ENCODE results near the gene SOBP. TPM values are rescaled to one million over a fixed set of nuclear protein-coding genes. Genes with fewer than 3 reads are reported as not detected.

SOBP gene
- total and polyA plus RNA-seq, 2 experiments from 2014 or later, result 1.5 to 3.0 TPM

DNA sequence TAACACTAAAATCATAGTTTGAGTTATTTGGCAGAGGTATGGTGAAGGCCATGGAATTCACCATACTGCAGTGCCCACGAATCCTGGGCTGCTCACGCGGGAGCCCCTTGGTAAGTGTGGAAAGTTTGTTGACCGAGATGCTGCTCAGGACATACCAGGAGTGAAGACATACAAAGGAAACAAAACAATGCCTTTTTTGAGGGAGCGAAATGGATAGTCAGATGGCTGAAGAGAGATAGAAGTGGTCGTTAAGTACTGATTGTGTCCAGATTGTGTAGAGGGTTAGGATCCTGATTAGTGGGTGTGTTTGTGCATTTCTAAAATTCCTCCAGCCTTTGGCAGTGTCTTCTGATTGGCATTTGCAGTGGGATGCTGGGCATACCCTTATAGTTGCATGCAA, 83.0 kb downstream of the SOBP start:
- TF ChIP-seq, protein P1, sequence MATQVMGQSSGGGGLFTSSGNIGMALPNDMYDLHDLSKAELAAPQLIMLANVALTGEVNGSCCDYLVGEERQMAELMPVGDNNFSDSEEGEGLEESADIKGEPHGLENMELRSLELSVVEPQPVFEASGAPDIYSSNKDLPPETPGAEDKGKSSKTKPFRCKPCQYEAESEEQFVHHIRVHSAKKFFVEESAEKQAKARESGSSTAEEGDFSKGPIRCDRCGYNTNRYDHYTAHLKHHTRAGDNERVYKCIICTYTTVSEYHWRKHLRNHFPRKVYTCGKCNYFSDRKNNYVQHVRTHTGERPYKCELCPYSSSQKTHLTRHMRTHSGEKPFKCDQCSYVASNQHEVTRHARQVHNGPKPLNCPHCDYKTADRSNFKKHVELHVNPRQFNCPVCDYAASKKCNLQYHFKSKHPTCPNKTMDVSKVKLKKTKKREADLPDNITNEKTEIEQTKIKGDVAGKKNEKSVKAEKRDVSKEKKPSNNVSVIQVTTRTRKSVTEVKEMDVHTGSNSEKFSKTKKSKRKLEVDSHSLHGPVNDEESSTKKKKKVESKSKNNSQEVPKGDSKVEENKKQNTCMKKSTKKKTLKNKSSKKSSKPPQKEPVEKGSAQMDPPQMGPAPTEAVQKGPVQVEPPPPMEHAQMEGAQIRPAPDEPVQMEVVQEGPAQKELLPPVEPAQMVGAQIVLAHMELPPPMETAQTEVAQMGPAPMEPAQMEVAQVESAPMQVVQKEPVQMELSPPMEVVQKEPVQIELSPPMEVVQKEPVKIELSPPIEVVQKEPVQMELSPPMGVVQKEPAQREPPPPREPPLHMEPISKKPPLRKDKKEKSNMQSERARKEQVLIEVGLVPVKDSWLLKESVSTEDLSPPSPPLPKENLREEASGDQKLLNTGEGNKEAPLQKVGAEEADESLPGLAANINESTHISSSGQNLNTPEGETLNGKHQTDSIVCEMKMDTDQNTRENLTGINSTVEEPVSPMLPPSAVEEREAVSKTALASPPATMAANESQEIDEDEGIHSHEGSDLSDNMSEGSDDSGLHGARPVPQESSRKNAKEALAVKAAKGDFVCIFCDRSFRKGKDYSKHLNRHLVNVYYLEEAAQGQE (IDR thresholded peaks at IDR 0.05; ENCODE audit: unreplicated experiment), result no peak
- no peak for TF ChIP-seq JUNB (IDR thresholded peaks at IDR 0.05; ENCODE audit: unreplicated experiment)
- TF ChIP-seq STAT1 (IDR thresholded peaks at IDR 0.05; ENCODE audit: unreplicated experiment), result no peak
- TF ChIP-seq CTCF (conservative IDR thresholded peaks at IDR 0.05; ENCODE audit: low read depth in 2 of 2), result no peak
- TF ChIP-seq EZH2phosphoT487 (IDR thresholded peaks at IDR 0.05; ENCODE audit: unreplicated experiment), result no peak
- TF ChIP-seq NANOG (IDR thresholded peaks at IDR 0.05; ENCODE audit: borderline replicate concordance), result no peak
- TF ChIP-seq ZNF114 (CRISPR knock-in tag; IDR thresholded peaks at IDR 0.05), result no peak
- TF ChIP-seq, protein P2, sequence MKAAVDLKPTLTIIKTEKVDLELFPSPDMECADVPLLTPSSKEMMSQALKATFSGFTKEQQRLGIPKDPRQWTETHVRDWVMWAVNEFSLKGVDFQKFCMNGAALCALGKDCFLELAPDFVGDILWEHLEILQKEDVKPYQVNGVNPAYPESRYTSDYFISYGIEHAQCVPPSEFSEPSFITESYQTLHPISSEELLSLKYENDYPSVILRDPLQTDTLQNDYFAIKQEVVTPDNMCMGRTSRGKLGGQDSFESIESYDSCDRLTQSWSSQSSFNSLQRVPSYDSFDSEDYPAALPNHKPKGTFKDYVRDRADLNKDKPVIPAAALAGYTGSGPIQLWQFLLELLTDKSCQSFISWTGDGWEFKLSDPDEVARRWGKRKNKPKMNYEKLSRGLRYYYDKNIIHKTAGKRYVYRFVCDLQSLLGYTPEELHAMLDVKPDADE (IDR thresholded peaks at IDR 0.05), result no peak
- no peak for TF ChIP-seq ZNF331 (CRISPR knock-in tag; IDR thresholded peaks at IDR 0.05; ENCODE audit: low read depth)
- TF ChIP-seq ZNF462 (CRISPR knock-in tag; IDR thresholded peaks at IDR 0.05), result no peak
- TF ChIP-seq POLR2AphosphoS5 (IDR thresholded peaks at IDR 0.05; ENCODE audit: low read depth), result no peak
- TF ChIP-seq EZH2 (IDR thresholded peaks at IDR 0.05; ENCODE audit: low read depth, unreplicated experiment), result no peak
- TF ChIP-seq CREB1 (CRISPR knock-in tag; IDR thresholded peaks at IDR 0.05; ENCODE audit: low read depth), result no peak
- Mint-ChIP-seq H3K27ac (no peak overlapping the region), H3K4me1 (peaks cover 8% of the 10 kb centered on the region), H3K4me3 (no peak overlapping the region), H3K9me3 (no peaks in the 10 kb centered on the region), H3K36me3 (ENCODE audit: low read depth) (no peaks in the 10 kb centered on the region; the same call in 2 of the 3 replicates), H3K27me3 (ENCODE audit: insufficient read depth, low read depth, poor library complexity) (peaks cover 8% of the 10 kb centered on the region)
- Histone ChIP-seq H3K9me2 (ENCODE audit: insufficient read depth) (0 out of 2 replicates have a peak, but pooled peaks cover 16% of the 10 kb centered on the region), H3K4me3 (no peak overlapping the region), H3F3A (replicated peaks; ENCODE audit: low read depth) (no peaks in the 10 kb centered on the region), H3K27me3 (ENCODE audit: insufficient read depth) (no peaks in the 10 kb centered on the region), H2AFZ (no peak overlapping the region), H3K4me1 (ENCODE audit: insufficient read depth) (no peaks in the 10 kb centered on the region), H3K4me2 (no peak overlapping the region), H3K36me3 (ENCODE audit: insufficient read depth) (no peaks in the 10 kb centered on the region), H4K20me1 (replicated peaks; ENCODE audit: insufficient read depth) (no peaks in the 10 kb centered on the region), H3K27ac (ENCODE audit: low read depth) (no peak overlapping the region), H3K79me2 (replicated peaks; ENCODE audit: insufficient read depth) (no peaks in the 10 kb centered on the region)
- ATAC-seq (peak; percentile 25; the same call in 1 of the 3 replicates), DNase-seq (ENCODE audit: low spot score) (no peak)
